NCI-H1694 (cell line): ENCODE data around the gene NBPF3.
"Not testable (repeated sequence)": the region's sequence is repeated elsewhere in the genome, so short reads cannot be mapped to it uniquely, and the experiment has no call there.

Experiments
- DNase-seq: peaks from one replicate; lab custom pipeline; 2025; lab: John Stamatoyannopoulos, UW

NBPF3 gene

GRCh38 chr1:21438646-21439312 is 1.2 kb upstream of the NBPF3 start:
- DNase-seq, result not testable (repeated sequence)

DNA sequence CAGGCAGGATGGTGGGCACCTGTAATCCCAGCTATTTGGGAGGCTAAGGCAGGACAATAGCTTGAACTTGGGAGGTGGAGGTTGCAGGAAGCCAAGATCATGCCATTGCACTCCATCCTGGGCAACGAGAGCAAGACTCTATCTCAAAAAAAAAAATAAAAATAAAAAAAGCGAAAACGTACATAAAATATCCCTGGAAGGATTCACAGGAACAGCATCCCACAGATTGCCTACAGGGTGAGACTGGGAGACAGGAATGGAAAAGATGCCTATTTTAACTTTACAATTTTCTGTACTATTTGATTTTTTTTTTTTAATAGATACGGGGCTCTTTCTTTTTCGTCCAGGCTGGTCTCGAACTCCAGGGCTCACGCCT is 604 bp upstream of the NBPF3 start:
- no peak for DNase-seq

DNA sequence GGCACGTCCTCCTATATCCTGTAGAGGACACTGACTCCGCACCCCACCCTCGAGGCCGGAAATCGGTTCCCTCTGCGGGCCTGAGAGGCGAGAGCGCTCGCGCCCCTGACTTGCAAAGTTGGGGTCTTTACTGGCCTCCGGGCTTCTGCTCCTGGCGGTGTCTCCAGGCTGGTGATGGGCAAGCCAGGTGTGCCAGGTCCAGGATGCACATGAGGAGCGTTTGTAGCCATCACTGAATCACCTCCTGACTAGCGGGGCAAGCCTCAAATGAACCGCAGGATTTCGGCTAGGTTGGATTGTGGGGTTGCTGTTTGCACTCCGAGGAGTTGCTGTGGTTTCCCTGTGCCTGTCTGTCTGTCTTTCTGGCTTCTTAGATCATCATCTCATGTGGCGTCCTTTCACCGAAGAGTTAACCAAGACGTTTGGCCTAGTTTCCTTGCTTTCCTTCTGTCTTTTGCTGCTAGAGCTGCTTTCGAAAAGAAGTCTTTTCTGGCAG is 741 bp downstream of the NBPF3 start:
- not testable (repeated sequence) for DNase-seq

- not testable (repeated sequence) for DNase-seq
Measured at GRCh38 chr1:21446647-21447046, 6.7 kb downstream of the NBPF3 start.

GRCh38 chr1:21447311-21447710 is 7.4 kb downstream of the NBPF3 start:
- DNase-seq, result no peak

DNA sequence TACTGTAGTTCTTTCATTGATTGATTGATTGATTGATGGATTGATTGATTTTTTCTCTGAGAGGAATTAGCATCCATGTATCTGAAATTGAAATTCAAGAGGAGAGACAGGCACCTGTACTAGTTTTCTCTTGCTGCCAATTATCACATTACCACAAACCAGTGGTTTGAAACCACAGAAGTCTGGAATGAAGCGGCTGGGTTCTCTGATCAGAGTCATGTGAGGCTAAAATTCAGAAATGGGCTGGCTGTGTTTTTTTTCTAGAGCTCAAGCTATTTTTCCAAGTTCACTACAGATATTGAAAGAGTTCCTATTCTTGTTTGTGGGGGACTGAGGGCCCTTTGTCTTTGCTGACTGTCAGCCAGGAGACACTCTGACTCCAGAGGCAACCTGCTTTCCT is 10.0 kb downstream of the NBPF3 start:
- no peak for DNase-seq

- no peak for DNase-seq
Measured at GRCh38 chr1:21451212-21451611, 11.3 kb downstream of the NBPF3 start.

- DNase-seq, result no peak
Measured at GRCh38 chr1:21451981-21452411, 12.1 kb downstream of the NBPF3 start.

DNA sequence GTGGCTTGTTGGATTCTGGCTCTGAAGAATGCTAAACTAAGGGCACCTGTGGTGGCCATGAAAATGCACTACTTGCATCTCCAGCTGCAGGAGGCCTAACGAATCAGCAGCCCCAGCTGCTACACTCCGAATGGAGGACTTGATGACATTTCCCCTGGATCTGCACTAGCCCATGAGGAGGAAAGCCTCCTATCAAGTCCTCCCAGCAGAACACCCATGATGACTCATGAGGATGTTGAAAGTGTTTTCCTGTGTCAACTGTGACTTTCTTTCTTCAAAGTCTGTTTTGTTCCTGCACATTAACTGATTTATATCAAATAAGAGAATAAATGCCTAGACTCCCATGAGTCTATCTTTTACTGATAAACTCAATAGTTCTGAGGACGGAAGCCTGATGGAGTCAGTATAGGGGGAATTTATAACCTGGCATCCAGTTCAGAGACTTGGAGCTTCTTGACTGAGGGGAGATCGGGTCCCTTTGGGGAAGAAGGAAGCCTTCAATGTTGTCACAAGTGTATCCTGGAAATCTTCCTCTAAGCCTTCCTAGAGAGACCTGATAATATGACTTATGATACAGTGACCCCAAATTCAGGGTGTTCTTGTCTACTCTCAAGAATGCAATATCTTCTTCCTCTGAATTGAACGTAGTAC is 14.2 kb downstream of the NBPF3 start:
- not testable (repeated sequence) for DNase-seq

GRCh38 chr1:21454904-21455303 is 15.0 kb downstream of the NBPF3 start:
- not testable (repeated sequence) for DNase-seq

- DNase-seq, result no peak
Measured at GRCh38 chr1:21457654-21458053, 17.7 kb downstream of the NBPF3 start.

DNA sequence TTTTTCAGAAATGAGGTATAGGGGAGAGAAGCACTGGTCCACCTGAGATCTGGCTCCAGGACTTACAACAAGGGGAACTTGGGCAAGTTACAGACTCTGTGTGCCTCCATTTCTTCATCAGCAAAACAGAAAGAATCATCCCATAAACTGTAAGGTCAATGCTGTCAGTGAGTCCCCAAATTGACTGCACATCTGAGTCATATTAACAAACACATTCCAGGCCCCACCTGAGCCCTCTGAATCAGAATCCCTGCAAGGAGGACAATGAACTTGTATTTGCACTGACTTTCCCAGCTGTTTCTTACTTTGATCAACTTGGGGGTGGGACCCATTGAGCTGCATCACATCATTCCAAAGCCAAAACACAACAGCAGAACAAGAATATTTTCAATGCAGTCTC is 25.2 kb downstream of the NBPF3 start:
- not testable (repeated sequence) for DNase-seq

DNA sequence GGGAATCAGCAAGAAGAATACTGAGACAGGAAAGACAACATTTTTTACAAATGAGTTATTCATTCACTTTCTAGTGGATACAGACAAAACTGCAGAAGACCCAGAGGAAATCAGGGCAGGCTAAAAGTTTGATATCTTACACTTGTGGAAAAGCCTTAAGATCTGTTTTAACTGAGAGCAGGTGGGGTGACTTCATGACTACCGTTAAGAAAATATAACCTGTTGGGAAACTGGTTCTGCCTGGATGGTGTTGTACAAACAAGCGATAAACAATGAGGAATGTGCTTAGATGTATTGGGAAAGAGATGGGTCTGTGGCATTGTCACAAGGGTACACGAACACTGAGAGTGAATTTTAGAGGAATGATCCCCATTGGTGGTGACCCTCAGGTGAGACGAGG is 28.0 kb downstream of the NBPF3 start:
- DNase-seq, result not testable (repeated sequence)

GRCh38 chr1:21468599-21468998 is 28.7 kb downstream of the NBPF3 start:
- no peak for DNase-seq

DNA sequence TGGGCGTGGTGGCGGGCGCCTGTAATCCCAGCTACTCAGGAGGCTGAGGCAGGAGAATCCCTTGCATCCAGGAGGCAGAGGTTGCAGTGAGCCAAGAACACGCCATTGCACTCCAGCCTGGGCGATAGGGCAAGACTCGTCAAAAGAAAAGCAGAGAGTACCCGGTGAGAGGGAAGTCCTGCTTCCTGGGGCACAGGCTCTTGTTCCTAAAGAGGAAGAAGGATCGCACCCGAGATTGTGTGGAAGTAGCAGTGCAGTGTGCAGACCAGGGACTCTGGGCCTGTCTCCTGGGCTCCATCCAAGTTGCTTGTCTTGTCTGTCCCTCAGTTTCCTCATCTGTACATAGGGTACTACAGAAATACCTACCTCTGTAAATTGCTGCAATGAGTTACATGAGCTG is 29.6 kb downstream of the NBPF3 start:
- DNase-seq, result no peak

GRCh38 chr1:21472861-21473260 is 32.9 kb downstream of the NBPF3 start:
- DNase-seq, result no peak

GRCh38 chr1:21478356-21478755 is 38.4 kb downstream of the NBPF3 start:
- no peak for DNase-seq

- not testable (repeated sequence) for DNase-seq
Measured at GRCh38 chr1:21483881-21484280, 43.9 kb downstream of the NBPF3 start.

GRCh38 chr1:21489146-21489545 is 49.2 kb downstream of the NBPF3 start:
- no peak for DNase-seq

DNA sequence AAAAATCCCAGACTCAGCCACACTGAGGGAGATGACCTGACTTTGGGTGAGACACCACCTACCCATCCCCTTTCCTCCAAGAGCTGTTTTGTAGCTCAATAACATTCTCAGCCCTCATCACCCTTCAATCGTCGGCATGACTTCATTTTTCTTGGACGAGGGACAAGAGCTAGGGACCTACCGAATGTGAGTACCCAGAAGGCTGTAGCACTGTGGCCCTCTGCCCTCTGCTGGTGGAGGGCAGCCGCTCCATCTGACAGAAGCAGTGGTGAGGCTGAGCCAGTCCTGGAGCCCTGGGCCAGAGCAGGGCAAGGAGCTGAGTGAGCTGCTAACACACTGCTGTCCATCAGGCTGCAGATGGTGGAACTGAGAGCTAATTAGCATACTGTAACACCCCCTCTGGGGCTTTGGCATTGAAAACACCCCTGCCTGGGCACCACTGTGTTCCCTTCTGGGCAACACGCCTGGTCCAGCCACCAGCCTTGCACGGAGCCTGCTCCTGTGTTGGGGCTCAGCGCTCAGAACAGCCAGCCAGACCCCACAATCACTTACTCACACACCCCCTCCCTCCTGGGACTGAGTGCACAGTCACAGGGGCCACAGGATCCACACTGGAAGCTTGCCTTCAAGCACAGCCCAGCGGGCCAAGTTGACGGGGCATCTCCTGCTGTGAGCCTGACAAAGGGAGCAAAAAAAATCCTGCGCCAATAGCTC is 51.0 kb downstream of the NBPF3 start:
- no peak for DNase-seq

DNA sequence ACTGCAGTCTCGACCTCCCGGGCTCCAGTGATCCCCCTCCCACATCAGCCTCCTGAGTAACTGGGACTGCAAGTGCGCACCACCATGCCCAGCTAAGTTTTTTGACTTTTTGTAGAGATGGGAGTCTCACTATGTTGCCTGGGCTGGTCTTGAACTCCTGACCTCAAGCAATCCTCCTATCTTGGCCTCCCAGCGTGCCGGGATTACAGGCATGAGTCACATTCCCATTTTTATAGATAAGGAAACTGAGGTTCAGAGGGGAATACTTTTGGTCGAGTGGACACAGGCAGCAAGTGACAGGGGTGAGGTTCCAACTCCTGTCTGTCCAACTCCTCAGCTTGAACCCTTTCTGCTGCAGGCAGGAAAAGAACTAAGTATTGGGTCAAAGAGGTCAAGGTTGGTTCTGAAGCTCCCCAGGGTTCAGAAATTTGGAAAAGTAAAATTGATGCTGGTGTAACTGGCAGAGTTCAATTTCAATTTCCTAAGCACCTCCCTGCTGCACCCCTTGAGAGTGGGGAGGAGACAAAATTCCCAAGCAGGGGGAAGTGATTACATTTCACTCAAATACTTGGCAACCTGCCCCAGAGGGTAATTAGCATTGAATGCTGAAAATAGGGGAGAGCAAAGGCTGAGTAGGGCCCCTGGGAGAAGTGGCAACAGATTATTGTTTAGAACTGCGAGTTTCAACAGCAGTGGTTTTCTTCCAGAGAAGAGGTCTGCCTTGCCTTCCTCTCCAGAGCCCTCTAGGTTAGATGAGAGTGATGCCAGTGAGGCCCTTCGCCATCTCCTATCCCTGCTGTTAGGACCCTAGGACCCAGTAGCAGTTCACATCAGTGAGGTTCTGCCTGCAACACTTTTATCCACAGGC is 51.8 kb downstream of the NBPF3 start:
- peak; percentile 23 for DNase-seq

- DNase-seq, result no peak
Measured at GRCh38 chr1:21492356-21492625, 52.4 kb downstream of the NBPF3 start.
